ENCODE data around the gene CTXND1.

Gene CTXND1

GRCh38 chr15:80210611-80211573 is 41.1 kb downstream of the CTXND1 start:
- DNase-seq (ENCODE audit: low read depth): no peak

DNA sequence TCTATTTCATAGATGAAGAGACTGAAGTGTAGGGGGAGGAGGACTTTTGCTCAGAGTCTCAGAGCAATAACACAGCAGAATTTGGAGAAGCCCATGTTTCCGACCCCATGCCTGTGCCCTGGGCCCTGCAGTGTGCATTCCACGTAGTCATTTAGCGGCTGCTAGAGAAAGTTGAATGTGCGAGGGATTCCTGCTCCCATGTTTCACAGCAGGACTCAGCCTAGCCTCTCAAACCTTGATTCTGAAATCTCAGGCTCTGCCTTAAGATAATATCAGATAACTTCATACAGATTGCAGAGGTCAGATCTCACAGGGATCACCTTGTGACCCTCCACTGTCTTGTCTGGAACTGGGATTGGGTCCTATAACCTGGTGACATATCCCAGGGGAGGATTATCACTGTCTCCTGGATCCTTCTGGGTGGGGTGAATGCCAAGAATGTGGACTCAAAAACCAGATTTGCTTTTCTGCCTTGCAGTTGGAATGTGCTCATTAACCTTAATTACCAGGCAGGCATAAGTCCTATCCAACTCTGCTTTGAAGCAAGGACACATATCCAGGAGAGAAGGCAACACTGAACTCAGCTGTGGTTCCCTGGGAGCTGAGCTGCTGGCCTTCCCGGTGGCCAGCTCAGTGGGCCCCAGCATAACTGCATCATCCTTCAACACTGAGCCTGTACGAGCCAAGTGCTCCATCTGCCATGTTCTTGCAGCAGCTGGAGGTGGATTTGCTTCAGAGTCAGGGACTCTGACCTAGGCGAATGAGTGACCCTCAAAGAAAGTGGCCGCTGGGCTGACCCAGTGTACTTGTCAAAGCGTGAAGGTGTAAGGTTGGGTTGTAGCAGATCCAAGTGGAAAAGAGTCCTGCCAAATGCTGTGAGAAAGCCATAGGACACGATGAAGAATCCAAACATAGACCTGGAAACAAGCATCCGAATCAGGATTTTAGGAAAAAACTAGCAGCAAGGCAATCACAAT is 43.0 kb downstream of the CTXND1 start:
- no peak for DNase-seq (ENCODE audit: low read depth)

DNA sequence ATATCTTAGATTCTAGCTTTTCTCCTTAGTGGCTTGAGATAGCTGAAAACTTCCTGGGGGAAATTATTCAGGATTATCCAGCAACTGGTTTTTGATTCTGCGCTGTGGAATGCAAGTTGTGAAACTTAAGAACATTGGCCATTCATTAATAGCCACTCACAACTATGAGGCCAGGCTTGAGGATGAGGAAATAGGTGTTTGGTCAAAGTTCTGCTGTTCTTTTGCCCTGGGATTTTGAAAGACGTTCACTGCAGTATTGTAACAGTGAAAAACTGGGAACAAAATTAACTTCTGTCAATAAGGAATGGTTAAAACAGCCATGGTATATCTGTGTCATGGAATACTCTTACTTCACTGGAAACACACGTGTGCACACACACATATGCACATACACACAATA is 44.1 kb downstream of the CTXND1 start:
- DNase-seq (ENCODE audit: low read depth): no peak

- DNase-seq (ENCODE audit: low read depth): no peak
Observed at GRCh38 chr15:80204231-80204630, 47.8 kb downstream of the CTXND1 start.

DNA sequence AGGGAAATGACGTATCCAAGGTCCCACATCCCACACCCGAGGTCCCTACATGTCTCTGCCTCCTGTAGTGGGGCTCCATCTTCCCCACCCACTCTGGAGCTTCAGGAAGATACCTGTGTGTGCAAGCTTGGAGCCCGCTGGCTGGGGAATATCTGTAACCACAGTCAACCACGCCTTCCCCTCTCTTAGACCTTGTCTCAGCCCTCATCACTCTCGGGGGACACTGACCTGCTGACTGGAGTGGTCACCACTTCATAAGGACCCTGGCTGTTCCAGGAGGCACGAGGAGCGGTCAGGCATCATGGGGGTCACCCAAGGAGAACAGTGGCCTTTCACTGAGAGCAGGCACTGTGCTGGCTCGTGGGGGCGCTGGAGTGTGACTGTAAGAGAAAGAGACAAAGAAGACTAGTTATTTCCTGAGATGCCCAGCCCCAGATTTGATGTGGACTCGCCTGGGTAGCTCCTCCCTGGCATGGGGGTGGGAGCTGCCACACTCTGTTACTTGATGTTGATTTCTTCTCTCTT is 48.6 kb downstream of the CTXND1 start:
- no peak for DNase-seq (ENCODE audit: low read depth)

DNA sequence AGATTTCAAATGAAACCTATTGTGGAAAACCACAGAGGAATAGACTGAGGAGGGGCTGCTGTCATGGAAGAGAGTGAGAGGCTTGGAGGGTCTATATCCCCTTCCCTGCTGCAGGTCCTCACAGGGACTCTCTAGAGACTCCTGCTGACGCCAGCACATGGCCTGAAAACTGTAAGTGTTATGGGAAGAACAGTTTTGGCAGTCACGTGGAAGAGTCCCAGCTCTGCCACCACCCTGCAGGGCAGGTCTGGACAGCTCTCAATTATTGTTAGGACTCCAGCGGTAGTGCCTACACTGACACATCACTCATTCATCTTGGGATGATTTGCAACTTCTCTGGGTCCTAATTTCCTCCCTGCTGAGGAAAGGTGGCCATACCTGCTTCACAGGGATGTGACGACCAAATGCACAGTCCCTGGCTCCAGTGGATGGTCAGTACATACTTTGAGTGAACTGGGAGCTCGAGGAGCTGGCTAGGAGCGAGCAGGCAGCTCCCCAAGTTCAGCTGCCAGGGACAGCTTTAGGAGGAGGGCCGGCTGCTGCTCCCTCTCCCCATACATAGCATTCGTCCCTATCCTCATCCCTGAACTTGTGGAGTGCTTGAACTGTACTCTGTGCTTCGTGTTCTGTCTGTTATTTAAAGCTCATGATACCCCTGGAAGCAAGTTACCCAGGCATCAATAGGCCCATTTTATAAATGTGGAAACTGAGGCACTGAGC is 49.2 kb downstream of the CTXND1 start:
- DNase-seq (ENCODE audit: low read depth): no peak

GRCh38 chr15:80202016-80202315 is 50.0 kb downstream of the CTXND1 start:
- DNase-seq (ENCODE audit: low read depth): no peak

GRCh38 chr15:80201256-80202015 is 50.6 kb downstream of the CTXND1 start:
- DNase-seq (ENCODE audit: low read depth): no peak

DNA sequence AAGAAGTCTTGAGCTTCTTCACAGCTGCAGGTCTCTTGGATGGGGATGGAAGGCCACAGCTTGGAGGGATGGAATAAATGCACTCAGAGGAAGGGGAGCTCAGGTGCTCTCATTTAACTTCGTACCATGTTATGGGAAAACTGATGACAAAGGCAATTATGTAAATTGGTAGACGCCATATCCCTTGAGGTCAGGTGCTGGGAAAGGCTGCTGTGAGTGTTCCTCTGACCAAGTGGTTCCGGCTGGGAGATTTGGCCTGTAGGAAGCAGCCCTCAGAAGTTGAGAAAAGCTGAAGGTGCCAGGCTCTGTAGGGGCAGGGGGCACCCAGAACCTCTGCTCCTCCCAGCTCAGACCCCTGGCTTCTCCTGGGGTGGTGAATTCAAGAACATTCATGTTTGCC is 52.1 kb downstream of the CTXND1 start:
- no peak for DNase-seq (ENCODE audit: low read depth)

GRCh38 chr15:80199366-80199765 is 52.6 kb downstream of the CTXND1 start:
- no peak for DNase-seq (ENCODE audit: low read depth)

- no peak for DNase-seq (ENCODE audit: low read depth)
Observed at GRCh38 chr15:80194914-80195313, 57.1 kb downstream of the CTXND1 start.

GRCh38 chr15:80194186-80194585 is 57.8 kb downstream of the CTXND1 start:
- DNase-seq (ENCODE audit: low read depth): no peak

DNA sequence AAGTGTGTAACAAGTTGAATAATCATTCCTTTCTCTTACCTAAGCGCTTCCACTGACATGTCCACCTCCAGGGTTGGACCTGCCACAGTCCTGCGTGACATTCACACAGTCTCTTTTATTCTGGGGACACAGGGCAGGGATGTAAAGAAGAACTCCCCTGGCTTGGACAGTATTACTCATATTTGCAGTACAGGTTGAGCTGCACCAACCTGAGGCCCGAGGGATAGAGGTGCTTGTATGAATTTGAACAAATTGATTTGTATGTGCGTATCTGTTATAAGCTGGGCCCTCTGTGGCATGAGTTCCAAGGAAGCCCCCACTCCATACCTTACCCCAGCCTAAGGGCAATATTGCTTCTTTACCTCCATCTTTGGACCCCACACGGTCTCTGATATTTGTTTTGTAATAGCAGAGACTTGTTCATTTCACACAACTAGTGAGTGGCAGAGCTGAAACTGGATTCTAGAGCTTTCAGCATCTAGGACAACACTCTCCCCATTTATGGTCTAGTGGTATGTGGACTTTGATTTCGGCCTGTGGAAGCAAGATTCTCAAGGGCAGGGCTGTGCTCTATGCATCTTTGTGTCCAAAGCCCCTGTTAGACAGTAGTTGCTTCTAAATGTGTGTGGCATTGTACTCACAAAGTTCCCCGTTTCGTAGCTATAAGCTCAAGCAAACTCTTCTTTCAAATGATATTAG is 60.0 kb downstream of the CTXND1 start:
- DNase-seq (ENCODE audit: low read depth): no peak

DNA sequence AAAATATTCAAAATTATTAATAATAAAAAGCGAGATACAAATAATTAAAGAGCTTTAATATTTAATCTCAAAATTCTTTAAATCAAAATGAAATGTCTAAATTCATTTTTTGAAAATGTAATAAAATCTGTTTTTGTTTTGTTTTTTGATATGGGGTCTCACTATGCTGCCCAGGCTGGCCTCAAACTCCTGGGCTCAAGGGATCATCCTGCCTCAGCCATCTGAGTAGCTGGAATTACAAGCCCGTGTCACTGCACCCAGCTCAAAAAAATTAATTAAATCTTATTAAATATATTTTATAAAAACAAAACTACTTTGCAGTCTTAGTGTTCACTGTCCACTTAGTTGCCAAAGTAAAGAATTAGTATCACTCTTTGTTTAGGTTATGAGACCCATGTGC is 60.8 kb downstream of the CTXND1 start:
- no peak for DNase-seq (ENCODE audit: low read depth)

GRCh38 chr15:80188251-80188650 is 63.8 kb downstream of the CTXND1 start:
- DNase-seq (ENCODE audit: low read depth): no peak

DNA sequence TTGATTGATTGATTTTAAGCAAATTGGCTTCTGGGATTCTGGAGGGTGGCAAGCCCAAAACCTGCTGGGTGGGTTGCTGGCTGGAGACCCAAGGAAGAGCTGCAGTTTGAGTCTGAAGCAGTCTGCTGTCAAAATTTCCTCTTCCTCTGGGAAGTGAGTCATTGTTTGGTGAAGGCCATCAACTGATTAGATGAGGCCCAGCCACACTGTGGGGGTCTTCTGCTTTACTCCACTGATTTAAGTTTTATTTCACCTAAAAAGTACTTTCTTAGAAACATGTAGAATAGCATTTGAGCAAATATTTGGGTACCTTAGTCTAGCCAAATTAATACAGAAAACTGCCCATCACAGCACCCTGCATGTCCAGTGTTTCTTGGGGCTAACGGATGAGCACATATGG is 65.4 kb downstream of the CTXND1 start:
- DNase-seq (ENCODE audit: low read depth): no peak

- no peak for DNase-seq (ENCODE audit: low read depth)
Observed at GRCh38 chr15:80186066-80186465, 65.9 kb downstream of the CTXND1 start.

- no peak for DNase-seq (ENCODE audit: low read depth)
Observed at GRCh38 chr15:80185152-80185551, 66.9 kb downstream of the CTXND1 start.

DNA sequence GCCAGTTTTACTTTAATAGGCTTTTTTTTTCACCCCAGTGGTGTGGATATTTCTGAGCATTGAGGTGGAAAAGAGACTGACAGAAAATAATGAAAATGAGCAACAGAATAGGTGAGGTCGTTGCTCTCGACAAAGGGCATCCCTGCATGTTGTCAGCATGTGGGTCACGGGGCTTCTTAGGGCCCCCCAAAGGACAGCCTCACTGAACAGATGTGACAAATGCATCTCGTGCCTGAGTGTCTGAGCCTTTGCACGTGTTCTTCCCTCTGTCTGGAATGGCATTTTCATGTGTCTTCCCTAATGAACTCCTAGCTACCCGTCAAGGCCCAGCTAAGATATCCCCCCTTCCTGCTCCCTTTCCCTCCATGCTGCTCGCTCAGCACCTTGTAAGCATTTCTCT is 67.5 kb downstream of the CTXND1 start:
- no peak for DNase-seq (ENCODE audit: low read depth)

DNA sequence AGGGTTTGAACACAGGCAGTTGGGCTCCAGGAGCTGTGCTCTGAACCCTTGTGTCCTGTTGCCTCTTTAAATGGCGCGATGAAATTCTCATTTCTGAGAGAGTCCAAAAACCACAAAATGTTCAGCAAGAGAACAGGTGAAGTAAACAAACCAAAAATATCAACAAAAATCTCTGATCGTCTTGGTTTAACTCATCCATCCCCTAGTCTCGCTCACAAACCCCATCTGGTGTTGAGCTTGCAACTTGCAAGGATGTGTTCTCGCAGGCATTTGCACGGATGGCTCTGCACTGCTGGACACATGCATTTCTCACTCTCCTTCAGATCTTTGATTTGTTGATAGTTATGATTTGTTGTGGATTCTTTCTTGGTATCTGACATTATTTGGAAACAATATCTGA is 68.1 kb downstream of the CTXND1 start:
- DNase-seq (ENCODE audit: low read depth): no peak

- DNase-seq (ENCODE audit: low read depth): no peak
Observed at GRCh38 chr15:80183306-80183705, 68.7 kb downstream of the CTXND1 start.

Data from HS-5 (cell line).